ENCODE measurements around the gene IQCF5.
"Not testable (repeated sequence)": the region's sequence is repeated elsewhere in the genome, so short reads cannot be mapped to it uniquely, and the experiment has no call there.

IQCF5 gene

GRCh38 chr3:51868896-51869295 lies 6.5 kb downstream of the IQCF5 start:
- not testable (repeated sequence) for DNase-seq (ENCODE audit: low read depth)

- no peak for DNase-seq (ENCODE audit: low read depth)
Observed at GRCh38 chr3:51862886-51863285, 12.5 kb downstream of the IQCF5 start.

- no peak for DNase-seq (ENCODE audit: low read depth)
Observed at GRCh38 chr3:51860703-51861665, 14.4 kb downstream of the IQCF5 start, which contains the start of gene IQCF2. Gene IQCF2 (plus strand): TSS chr3:51861615. CDS start chr3:51861667, 52 bp downstream.

GRCh38 chr3:51855411-51855810 lies 20.0 kb downstream of the IQCF5 start:
- DNase-seq (ENCODE audit: low read depth): not testable (repeated sequence)

- no peak for DNase-seq (ENCODE audit: low read depth)
Observed at GRCh38 chr3:51845129-51845528, 30.3 kb downstream of the IQCF5 start.

DNA sequence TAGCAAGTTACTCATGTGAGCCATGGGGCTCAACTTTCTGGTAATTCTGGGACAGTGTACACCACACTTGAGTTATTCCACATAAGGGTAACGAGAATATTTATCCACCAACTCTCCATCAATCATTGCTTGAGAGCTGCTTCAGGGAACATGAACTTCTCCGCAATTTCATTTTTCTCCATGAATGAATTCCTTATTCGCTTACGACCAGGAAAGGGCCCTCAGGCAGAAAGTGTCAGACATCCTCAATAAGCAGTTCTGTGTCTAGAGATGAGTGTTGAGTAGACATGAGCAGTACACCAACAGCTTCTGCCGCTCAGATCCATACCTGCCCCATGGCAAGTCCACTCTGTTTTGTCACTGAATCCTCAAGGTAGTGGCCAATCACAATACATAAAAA lies 38.8 kb downstream of the IQCF5 start:
- no peak for DNase-seq (ENCODE audit: low read depth)

GRCh38 chr3:51830836-51831385 lies 44.5 kb downstream of the IQCF5 start:
- DNase-seq (ENCODE audit: low read depth): no peak

DNA sequence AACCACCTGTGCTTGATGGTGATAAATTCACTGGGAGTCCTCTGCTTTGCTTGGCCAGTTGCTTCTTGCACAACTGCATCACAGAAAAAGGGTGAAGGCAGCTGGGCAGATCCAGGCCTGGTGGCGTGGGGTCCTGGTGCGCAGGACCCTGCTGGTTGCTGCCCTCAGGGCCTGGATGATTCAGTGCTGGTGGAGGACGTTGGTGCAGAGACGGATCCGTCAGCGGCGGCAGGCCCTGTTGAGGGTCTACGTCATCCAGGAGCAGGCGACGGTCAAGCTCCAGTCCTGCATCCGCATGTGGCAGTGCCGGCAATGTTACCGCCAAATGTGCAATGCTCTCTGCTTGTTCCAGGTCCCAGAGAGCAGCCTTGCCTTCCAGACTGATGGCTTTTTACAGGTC lies 45.1 kb downstream of the IQCF5 start:
- no peak for DNase-seq (ENCODE audit: low read depth)

DNA sequence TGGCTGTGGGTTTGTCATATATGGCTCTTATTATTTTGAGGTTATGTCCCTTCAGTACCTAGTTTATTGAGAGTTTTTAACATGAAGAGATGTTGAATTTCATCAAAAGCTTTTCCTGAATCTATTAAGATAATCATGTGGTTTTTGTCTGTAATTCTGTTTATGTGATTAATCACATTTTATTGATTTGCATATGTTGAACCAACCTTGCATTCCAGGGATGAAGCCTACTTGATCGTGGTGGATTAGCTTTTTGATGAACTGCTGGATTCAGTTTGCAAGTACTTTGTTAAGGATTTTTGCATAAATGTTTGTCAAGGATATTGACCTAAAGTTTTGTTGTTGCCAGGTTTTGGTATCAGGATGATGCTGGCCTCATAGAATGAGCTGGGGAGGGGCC lies 47.1 kb downstream of the IQCF5 start:
- DNase-seq (ENCODE audit: low read depth): no peak
